GM19025 (cell line): Measurements from ENCODE around the gene GPR143.
"Not testable (repeated sequence)": the region's sequence is repeated elsewhere in the genome, so short reads cannot be mapped to it uniquely, and the experiment has no call there.

ENCODE experiments used
- ATAC-seq: cut with Tn5 transposase; IDR thresholded peaks from one replicate; pipeline ENCODE4 v1.9.1; 2021; ENCODE audit warnings: mild to moderate bottlenecking, low read depth, moderate library complexity; ENCODE audit not compliant: unreplicated experiment

Gene GPR143

DNA sequence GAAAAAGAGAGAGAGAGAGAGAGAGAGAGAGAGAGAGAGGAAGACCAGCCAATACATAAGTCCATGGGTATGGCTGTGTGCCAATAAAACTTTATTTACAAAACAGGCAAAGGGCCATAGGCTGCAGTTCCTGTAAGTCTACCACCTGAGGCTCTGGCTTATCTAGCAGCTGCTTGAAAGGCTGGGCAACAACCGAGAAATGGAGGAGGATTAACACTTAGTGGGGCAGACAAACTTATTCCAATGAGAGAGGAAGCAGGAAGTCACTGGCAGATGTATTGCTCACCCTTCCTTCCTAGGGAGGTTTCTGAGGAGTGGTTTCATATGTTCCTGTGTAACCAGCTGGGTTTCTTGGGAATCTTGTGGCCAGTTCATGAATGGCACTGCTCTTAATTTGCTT is 4.7 kb upstream of the GPR143 start:
- no peak for ATAC-seq

DNA sequence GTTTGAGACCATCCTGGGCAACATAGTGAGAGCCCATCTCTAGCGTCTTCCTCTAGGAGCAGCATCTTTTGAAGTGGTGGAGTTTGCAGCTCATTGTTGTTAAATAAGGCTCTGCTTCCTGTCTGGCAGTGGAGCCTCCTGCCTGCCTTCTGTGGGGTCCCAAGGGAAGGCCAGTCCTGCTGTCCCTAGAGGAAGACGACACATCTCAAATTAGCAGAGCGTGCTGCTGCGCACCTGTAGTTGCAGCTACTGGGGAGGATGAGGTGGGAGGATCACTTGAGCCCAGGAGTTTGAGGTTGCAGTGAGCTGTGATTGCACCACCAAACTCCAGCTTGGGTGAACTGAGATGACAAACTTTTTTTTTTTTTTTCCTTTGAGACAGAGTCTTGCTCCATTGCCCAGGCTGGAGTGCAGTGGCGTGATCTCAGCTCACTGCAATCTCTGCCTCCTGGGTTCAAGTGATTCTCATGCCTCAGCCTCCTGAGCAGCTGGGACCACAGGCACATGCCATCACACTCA is 2.7 kb upstream of the GPR143 start:
- not testable (repeated sequence) for ATAC-seq

DNA sequence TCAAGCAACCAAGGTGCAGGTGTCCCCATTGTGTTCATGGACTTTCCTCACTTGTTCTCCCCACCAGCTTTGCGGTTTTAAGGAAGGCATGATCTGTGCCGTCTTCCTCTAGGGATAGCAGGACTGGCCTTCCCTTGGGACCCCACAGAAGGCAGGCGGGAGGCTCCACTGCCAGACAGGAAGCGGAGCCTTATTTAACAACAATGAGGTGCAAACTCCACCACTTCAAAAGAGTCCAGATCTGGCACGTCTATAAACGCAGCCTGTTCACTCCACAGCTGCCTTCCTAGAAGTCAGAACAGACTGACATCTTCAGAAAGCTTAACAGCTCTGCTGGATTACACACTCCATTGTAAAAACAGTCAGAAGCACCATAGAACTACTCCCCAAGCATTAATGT is 1.7 kb upstream of the GPR143 start:
- ATAC-seq: no peak

DNA sequence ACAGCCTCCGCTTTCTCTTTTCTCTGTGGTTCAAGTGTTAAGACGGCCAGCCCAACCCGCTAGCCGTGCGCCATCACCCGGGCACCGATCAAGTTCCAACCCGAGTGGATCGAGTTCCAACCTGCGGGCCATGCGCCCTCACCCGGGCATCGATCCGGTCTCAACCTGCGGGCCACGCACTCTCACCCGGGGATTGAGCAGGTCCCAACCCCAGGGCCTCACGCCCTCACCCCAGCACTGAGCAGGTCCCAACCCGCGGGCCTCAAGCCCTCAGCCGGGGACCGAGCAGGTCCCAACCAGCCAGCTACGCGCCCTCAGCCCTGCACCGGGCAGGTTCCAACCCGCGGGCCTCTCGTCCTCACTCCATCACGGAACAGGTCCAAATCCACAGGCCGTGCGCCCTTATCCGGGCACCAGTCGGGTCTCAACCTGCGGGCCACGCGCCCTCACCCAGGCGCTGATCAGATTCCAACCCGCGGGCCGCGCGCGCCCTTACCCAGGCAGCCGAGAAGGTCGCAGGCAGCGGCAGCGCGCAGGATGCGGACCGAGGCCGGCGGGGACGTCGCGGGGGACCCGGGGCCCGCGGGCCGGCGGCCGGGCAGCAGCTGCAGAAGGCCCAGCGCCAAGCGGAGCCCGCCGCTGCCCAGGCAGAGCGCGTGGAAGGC is 443 bp downstream of the GPR143 start:
- ATAC-seq: no peak

DNA sequence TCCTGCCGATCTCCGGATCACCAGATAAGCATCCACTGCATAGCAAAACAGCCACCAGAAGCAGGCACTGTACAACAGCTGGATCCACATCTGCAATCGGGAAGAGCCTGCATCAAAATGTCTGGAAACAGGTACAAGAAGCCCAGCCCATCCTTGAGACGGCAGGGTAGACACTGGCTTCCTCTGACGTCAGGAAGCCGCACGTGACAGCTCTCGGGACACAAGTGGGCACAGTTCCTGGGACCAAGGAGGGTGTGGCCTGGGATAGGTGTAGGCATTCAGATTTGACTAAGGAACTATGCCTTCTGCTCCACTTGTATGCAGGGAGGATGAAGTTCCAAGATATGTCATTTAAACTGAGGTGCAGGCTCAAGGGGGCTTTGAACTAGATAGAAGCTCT is 6.3 kb downstream of the GPR143 start:
- no peak for ATAC-seq

DNA sequence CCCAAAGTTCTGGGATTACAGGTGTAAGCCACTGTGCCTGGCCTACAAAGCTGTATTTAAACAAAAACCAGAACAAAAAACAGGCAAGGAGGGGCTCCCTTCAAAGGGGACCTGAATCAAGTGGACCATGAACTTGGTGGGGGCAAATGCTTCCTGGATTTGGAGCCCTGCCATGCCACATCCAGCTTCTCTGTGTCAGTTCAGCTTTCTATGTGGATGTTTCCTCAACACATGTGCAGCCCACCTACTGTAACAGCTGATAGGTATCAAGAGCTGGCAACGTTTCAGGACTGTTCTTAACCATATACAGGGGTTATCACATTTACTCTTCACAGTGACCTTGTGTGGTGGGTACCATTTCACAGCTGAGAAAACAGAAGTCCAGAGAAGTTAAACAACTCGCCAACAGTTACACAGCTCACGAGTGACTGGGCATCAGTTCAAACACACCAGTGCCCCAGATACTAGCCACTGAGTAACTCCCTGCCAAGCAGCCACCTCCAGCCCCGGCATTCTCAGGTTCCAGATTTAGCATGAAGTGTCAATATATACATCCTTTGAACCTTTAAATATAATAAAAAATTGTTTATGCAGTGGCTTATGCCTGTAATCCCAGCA is 7.5 kb downstream of the GPR143 start:
- no peak for ATAC-seq

DNA sequence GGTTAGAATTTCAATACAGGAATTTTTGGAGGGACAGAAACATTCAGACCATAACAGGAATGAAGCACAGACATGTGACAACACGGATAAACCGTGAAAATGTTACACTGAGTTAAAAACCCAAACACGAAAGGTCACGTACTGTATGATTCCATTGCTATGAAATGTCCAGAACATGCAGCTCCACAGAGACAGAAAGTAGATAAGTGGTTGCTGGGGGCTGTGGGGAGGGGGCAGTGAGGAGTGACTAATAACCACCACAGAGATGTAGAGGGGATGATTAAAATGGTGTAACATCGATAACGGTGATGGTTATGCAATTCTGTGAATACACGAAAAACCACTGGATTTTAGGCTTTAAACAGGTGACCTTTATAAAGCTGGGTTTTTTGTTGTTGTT is 8.3 kb downstream of the GPR143 start:
- ATAC-seq: no peak

DNA sequence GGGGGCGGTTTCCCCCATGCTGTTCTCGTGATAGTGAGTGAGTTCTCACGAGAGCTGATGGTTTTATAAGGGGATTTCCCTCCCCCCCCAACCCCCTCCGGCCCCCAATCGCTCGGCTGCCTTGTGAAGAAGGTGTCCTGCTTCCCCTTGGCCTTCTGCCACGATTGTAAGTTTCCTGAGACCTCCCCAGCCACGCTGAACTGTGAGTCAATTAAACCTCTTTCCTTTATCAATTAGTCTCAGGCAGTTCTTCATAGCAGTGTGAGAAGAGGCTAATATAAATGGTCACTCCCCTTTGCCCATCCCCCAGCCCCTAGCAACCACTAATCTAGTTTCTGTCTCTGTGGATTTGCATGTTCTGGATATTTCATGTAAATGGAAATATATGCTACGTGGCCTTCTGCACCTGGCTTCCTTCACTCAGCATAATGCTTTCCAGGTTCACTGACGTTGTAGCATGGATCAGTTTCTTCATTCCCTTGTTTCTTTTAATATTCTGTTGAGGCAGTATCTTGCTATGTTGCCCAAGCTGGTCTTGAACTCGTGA is 16.4 kb downstream of the GPR143 start:
- no peak for ATAC-seq

DNA sequence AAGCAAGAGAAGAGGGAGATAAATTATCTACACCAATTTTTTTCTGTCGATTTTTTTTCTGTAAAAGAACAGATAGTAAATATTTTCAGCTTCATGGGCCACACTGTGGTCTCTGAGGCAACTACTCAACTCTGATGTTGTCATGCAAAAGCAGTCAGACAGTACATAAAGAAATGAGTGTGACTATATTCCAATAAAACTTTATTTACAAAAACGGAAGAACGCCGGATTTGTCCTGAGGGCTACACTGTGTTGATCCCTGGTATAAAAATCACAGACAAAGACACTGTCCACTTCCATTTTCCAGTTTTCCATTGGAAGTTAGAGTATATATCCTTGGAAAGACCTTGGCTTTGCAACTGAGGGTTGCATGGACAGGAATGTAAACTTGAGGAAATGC is 18.0 kb downstream of the GPR143 start:
- no peak for ATAC-seq

DNA sequence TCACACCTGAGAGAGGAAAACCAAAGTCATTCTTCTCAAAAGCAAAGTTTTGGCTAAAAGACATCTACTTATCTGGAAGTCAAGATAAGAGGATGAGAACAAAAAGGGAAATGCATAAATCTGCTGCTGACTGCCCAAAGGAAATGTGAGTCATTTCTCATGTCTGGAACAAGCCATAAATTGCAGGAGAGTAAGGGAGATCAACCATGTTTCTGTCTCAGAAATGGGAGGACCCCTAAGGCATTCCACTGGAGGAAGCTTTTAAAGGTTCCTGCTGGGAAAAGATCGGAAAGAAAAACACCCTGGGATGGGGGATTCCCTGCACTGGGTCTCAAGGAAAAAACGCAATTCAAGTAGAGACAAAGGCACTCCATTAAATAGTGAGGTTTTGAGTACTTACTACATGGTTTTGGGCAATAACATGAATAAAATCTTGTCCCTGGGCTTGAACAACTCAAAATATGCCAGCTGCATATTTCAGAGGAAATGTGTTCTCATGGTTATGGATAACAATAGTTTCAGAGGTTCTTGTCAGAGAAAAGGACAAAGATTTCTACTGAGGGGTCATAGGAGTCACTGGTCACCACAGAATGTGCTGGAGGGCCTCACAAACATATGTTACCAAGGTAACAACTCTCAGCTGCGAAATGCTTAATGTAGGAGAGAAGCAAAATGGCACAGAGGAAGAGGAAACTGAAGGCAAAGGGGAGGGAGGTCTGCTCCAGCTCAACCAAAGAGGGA is 19.3 kb downstream of the GPR143 start:
- no peak for ATAC-seq

DNA sequence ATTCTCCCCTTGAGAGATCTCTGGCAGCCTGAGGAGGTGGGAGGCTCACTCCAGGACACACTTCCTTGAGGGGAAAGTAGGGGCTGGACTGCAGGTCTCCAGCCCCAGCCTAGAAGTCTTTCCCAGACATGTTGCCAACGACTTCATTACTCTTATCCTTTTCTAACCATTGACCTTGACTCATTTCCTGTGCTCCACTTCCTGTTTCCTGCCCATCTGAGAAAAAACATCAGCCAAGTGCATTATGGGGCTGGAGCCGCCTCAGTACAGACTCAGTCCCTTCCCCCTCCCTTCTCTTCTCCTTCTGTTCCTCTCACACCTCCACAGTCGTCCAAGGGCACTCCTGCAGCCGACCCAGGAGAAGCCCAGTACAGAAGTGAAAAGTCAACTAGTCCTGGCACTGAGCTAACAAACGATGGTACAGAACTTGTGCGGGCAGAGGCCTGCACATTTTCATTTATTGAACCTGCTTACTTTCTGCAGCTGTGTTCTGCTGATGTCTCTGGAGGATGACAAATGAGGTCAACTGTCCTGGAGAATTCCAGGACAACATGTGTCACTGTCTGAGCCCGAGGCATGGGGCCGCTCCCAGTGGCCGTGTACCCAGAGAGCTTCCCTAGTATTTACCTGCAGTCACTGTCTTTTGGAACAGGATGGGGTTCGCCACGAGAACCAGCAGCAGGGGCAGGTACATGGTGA is 20.1 kb downstream of the GPR143 start:
- ATAC-seq: no peak

DNA sequence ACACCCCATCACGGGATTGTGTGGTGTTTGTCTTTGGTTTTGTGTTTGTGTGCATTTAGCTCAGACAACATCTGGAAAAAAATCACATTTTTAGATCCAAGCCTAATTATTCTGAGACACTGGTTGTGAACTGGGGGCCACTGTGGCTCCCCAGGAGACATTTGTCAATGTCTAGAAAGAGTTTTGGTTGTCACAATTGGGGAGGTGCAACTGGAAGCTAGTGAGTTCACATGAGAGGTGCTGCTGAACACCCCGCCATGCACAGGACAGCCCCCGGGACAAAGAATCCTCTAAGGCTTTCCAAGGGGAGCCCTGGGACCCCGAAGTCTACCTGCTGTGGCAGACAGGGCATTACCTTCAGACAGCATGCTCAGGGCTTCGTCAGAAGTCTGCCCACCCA is 26.5 kb downstream of the GPR143 start:
- no peak for ATAC-seq

DNA sequence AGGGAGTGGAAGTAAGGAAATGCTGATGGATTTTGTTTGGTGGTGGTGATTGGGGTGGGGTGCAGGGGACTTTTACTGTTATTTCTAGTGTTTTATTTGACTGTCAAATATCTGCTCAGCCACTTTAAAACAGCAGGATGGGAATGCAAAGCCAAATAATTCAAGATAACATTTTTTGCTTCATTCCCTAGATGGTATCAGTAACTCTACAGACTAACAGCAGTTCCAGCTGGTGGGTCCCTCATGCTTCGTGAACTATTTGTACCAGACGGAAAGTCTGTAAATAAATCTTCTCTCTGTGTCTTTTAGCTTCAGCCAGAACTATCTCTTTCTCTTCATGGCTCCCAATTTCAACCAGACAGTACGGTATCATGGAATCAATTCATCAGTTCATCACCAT is 27.5 kb downstream of the GPR143 start:
- no peak for ATAC-seq

DNA sequence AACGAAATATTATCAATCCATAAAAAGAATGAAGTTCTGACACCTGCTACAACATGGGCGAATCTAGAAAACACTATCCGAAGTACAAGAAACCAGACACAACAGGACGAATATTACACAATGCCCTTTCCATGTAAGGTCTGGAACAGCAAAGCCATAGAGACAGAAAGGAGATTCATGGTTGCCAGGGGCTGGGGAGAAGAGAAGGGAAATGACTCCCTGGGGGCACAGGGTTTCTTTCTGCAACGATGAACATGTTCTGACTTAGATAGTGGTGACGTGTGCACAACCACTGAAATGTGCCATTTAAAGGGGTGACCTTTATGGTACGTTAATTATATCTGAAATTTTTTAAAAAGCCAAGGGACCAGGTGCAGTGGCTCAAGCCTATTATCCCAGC is 28.3 kb downstream of the GPR143 start:
- ATAC-seq: no peak

DNA sequence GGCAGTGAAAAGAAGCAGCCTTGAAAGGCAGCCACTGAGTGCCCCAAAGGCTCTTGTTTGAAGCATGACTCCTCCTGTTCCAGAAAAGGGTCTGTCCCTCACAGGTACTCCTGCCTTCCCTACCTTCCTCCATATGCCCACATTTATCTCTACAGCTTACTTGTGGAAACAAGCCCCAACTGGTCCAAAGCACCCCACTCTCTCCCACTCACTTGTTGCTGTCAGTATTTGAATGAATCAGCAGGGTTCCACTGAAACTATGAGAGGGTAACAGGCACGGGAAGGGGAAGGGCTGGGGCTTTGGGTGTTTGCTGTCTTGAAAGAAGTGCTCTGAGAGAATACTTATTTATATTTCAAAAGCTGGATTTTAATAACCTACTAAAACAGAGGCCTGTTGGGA is 34.9 kb downstream of the GPR143 start:
- ATAC-seq: no peak

DNA sequence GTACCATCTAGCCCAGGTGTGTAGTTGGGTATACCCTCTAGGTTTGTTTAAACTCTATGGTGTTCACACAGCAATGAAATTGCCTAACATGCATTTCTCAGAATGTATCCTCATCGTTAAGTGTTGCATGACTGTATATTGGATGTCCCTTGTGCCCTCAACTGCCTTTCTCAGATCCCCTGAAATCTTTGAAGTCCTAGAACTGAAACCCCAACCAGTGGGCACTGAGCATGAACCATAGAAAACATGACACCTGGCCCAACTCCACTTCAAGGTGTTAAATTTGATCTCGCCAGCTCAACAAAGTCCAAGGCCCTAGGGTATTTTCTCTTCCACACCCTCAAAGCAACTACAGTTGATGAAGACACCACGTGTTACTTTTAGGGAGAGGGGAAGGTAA is 35.6 kb downstream of the GPR143 start:
- ATAC-seq: no peak

DNA sequence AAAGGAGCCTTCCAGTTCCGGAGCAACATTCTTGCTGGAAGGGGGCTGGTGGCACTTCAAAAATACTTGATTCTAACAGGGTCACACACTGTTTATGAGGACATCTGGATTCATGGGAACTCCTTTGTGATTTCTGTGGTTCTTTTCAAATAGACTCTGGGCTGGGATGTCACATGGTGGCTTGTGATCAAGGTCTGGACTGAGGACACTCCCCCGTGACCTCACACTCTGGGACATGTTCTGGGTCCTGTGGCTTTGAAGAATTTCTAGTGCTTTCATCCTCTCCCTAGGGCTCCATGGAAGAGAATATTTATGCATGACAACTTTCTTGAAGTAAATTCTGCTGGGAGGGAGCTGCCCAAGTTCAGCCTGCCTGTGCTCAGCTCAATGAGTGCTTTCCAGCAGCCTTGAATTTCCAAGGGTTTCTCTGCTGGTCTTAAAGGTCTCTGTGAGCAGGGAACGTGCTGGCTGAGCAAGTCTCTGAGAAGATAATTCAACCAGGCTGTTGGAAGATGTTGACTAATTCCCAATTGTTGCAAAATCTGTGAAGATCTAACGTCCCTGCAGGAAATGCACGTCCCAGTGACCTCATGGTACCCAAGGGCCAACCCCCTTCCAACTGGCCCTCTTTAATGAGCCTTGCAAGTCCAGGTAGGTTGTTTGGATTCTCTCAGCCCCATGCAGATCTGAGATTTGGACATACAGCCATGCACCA is 36.3 kb downstream of the GPR143 start:
- no peak for ATAC-seq

DNA sequence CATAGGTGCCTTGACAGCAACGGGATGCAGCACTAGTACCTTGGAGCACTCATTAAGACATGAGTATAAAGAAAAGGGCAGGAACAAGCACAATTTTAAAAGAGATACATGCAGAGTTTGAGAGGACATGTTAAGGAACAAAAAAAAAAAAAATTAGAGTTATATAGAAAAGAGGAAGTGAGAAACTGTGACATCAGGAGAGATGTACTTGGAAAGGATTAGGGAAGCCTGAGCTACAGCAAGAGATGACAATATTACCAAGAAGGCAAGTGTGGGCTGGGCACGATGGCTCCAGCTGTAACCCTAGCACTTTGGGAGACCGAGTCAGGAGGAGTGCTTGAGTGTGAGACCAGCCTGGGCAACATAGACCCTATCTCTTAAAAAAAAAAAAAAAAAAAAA is 37.4 kb downstream of the GPR143 start:
- ATAC-seq: no peak

DNA sequence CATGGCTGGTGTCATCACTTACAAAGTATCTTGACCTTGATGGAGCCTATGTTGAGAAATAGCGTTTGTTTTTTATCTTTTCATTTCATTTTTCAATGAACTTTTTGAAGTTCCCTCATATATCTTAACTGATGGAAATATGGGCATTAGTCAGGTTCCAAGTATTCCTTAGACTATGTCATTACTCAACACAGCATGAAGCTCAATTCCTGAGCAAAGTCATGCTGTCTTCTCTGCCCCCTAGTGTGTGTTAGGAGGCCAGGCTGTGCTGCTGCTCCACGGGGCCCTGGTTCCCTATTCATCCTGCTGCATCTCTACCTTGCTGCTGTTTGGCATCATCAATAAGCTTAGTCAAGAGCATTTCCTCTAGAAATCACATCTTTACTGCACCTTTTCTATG is 40.9 kb downstream of the GPR143 start:
- ATAC-seq: no peak

DNA sequence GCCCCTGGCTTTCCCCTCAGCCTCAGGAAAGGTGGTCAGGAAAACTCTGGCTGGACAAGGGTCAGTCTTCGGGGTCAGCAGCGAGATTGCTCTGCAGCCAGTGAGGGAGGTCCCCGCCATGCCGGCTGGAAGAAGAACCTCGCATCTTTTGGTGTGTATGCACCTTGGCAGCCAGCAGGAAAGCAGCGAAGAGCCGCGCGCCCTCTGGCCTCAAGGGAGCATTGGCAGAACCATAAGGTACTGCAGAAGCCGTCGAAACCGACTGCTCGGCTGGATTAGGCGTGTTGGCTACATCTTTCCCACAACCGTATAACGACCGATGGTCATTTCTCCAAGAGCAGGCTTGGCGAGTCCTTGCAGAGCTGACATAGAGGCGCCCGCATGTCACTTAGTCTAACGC is 48.3 kb downstream of the GPR143 start:
- no peak for ATAC-seq
